HG02885 (cell line): ENCODE data around the gene FADS1.

Source experiments
- ATAC-seq: cut with Tn5 transposase; IDR thresholded peaks from one replicate; pipeline ENCODE4 v1.9.1; 2021; ENCODE audit warnings: mild to moderate bottlenecking; ENCODE audit not compliant: unreplicated experiment, poor library complexity

The FADS1 gene

GRCh38 chr11:61766353-61766841, 50.4 kb downstream of the FADS1 start:
- ATAC-seq = no peak

- no peak for ATAC-seq
Measured at GRCh38 chr11:61765550-61766253, 51.1 kb downstream of the FADS1 start.

GRCh38 chr11:61764606-61765260, 52.1 kb downstream of the FADS1 start:
- no peak for ATAC-seq

- ATAC-seq = no peak
Measured at GRCh38 chr11:61763930-61764605, 52.7 kb downstream of the FADS1 start.

- ATAC-seq = no peak
Measured at GRCh38 chr11:61762798-61763197, 54.0 kb downstream of the FADS1 start.

GRCh38 chr11:61762223-61762615, 54.6 kb downstream of the FADS1 start:
- no peak for ATAC-seq

GRCh38 chr11:61761440-61762222, 55.2 kb downstream of the FADS1 start:
- ATAC-seq = no peak

GRCh38 chr11:61760946-61761345, 55.9 kb downstream of the FADS1 start:
- no peak for ATAC-seq

GRCh38 chr11:61757213-61757862, 59.5 kb downstream of the FADS1 start:
- no peak for ATAC-seq

GRCh38 chr11:61756452-61757212, 60.2 kb downstream of the FADS1 start:
- no peak for ATAC-seq

- ATAC-seq = no peak
Measured at GRCh38 chr11:61756147-61756451, 60.7 kb downstream of the FADS1 start.

- ATAC-seq = no peak
Measured at GRCh38 chr11:61754534-61755482, 62.0 kb downstream of the FADS1 start.

GRCh38 chr11:61753672-61754071, 63.1 kb downstream of the FADS1 start:
- no peak for ATAC-seq

GRCh38 chr11:61752925-61753521, 63.8 kb downstream of the FADS1 start:
- no peak for ATAC-seq

- ATAC-seq = peak; percentile 51
Measured at GRCh38 chr11:61752117-61752924, 64.5 kb downstream of the FADS1 start, which contains the start of gene MYRF. Gene MYRF, plus strand, starts transcription at chr11:61752636. Its CDS starts 109 bp downstream, at chr11:61752745.

GRCh38 chr11:61751384-61751783, 65.4 kb downstream of the FADS1 start:
- no peak for ATAC-seq

GRCh38 chr11:61750631-61751273, 66.1 kb downstream of the FADS1 start:
- no peak for ATAC-seq
